Measurements from ENCODE around the gene ITGA11. TPM values are rescaled to one million over a fixed set of nuclear protein-coding genes. Genes with fewer than 3 reads are reported as not detected.
A peak's percentile ranks its signal among the peaks of the same experiment; 100 is the strongest.

ITGA11 gene
- total RNA-seq, 1 donor from 2014 or later: 32.6 TPM

- DNase-seq (ENCODE audit: missing footprints) (no peak), ATAC-seq (no peak)
- intact Hi-C loops (cut with DNase I): no loop called here
Observed at GRCh38 chr15:68292967-68293366, 139.0 kb downstream of the ITGA11 start.

GRCh38 chr15:68292157-68292781 is 139.7 kb downstream of the ITGA11 start:
- DNase-seq (ENCODE audit: missing footprints): no peak
- intact Hi-C loops (cut with DNase I): no loop called here
- ATAC-seq: no peak

GRCh38 chr15:68290715-68291114 is 141.2 kb downstream of the ITGA11 start:
- intact Hi-C loops (cut with DNase I): no loop called here
- DNase-seq (ENCODE audit: missing footprints) (no peak), ATAC-seq (peak; percentile 43)

- peak; percentile 61 for ATAC-seq
- intact Hi-C loops (cut with DNase I): no loop called here
- DNase-seq (ENCODE audit: missing footprints): no peak
Observed at GRCh38 chr15:68289621-68290352, 142.2 kb downstream of the ITGA11 start.

GRCh38 chr15:68289057-68289456 is 142.9 kb downstream of the ITGA11 start:
- no peak for DNase-seq (ENCODE audit: missing footprints)
- ATAC-seq: no peak
- intact Hi-C loops (cut with DNase I): no loop called here

- no peak for DNase-seq (ENCODE audit: missing footprints)
- no peak for ATAC-seq
- intact Hi-C loops (cut with DNase I): no loop called here
Observed at GRCh38 chr15:68286256-68286655, 145.7 kb downstream of the ITGA11 start.

- intact Hi-C loops (cut with DNase I): no loop called here
- no peak for DNase-seq (ENCODE audit: missing footprints)
- no peak for ATAC-seq
Observed at GRCh38 chr15:68285259-68285980, 146.5 kb downstream of the ITGA11 start.

GRCh38 chr15:68284616-68285258 is 147.2 kb downstream of the ITGA11 start:
- ATAC-seq (no peak), DNase-seq (ENCODE audit: missing footprints) (no peak)
- intact Hi-C loops (cut with DNase I): no loop called here

GRCh38 chr15:68283401-68283800 is 148.6 kb downstream of the ITGA11 start:
- ATAC-seq (no peak), DNase-seq (ENCODE audit: missing footprints) (no peak)
- intact Hi-C loops (cut with DNase I): no loop called here

GRCh38 chr15:68281008-68281407 is 151.0 kb downstream of the ITGA11 start:
- ATAC-seq (no peak), DNase-seq (ENCODE audit: missing footprints) (no peak)
- intact Hi-C loops (cut with DNase I): no loop called here

GRCh38 chr15:68279779-68280753 is 151.9 kb downstream of the ITGA11 start:
- ATAC-seq: no peak
- DNase-seq (ENCODE audit: missing footprints): no peak
- intact Hi-C loops (cut with DNase I): loop anchor here (5.0 kb wide), 1 partner anchor 93 kb away; no protein-coding TSS in a partner anchor

- ATAC-seq (no peak), DNase-seq (ENCODE audit: missing footprints) (no peak)
- intact Hi-C loops (cut with DNase I): loop anchor here (5.0 kb wide), 1 partner anchor 91 kb away; no protein-coding TSS in a partner anchor
Observed at GRCh38 chr15:68278595-68279405, 153.2 kb downstream of the ITGA11 start.

GRCh38 chr15:68278345-68278594 is 153.7 kb downstream of the ITGA11 start:
- DNase-seq (ENCODE audit: missing footprints): no peak
- intact Hi-C loops (cut with DNase I): loop anchor here (5.0 kb wide), 1 partner anchor 91 kb away; no protein-coding TSS in a partner anchor
- ATAC-seq: no peak

GRCh38 chr15:68277603-68278344 is 154.2 kb downstream of the ITGA11 start, which contains the start of gene FEM1B:
Gene FEM1B (plus strand): TSS chr15:68277745. CDS start chr15:68278418, 673 bp downstream.
- DNase-seq (ENCODE audit: missing footprints) (peak; percentile 95), ATAC-seq (peak; percentile 94)
- intact Hi-C loops (cut with DNase I): loop anchor here (1.0 to 5.0 kb wide), 3 partner anchors 20 to 90 kb away; no protein-coding TSS in a partner anchor

- intact Hi-C loops (cut with DNase I): loop anchor here (1.0 to 5.0 kb wide), 3 partner anchors 20 to 90 kb away; no protein-coding TSS in a partner anchor
- no peak for DNase-seq (ENCODE audit: missing footprints)
- ATAC-seq: peak; percentile 41
Observed at GRCh38 chr15:68277131-68277602, 154.8 kb downstream of the ITGA11 start.

- DNase-seq (ENCODE audit: missing footprints) (no peak), ATAC-seq (no peak)
- intact Hi-C loops (cut with DNase I): loop anchor here (1.0 to 5.0 kb wide), 3 partner anchors 19 to 89 kb away; no protein-coding TSS in a partner anchor
Observed at GRCh38 chr15:68276668-68277067, 155.3 kb downstream of the ITGA11 start.
